K562 (cell line): ENCODE results near the gene MATN4. TPM values are rescaled to one million over a fixed set of nuclear protein-coding genes. Genes with fewer than 3 reads are reported as not detected.

Experiments used
- ARID2 ChIP-seq: fragments of 450-650 bp; IDR thresholded peaks from 2 replicates; pipeline ENCODE4 v1.6.1; 2017; ENCODE audit warnings: antibody characterized with exemption, mild to moderate bottlenecking
- ATF2 ChIP-seq: sonication (generic); formaldehyde crosslinking; IDR thresholded peaks from 2 replicates; pipeline ENCODE4 v1.8.1; 2022; ENCODE audit warnings: missing genetic modification reagents
- ATF6 ChIP-seq: sonication (generic); formaldehyde crosslinking; IDR thresholded peaks from 2 replicates; pipeline ENCODE4 v1.4.0; 2020; ENCODE audit warnings: mild to moderate bottlenecking, missing genetic modification reagents
- EHMT2 ChIP-seq: fragments of 450-650 bp; IDR thresholded peaks from 2 replicates; pipeline ENCODE4 v1.6.1; 2018; ENCODE audit warnings: antibody characterized with exemption
- ERF ChIP-seq: fragments of 450-650 bp; formaldehyde crosslinking; IDR thresholded peaks from 2 replicates; pipeline ENCODE4 v1.4.0; 2020; ENCODE audit warnings: mild to moderate bottlenecking, mixed read lengths
- KHSRP ChIP-seq: fragments of 450-650 bp; IDR thresholded peaks from 2 replicates; pipeline ENCODE4 v1.6.1; 2017
- MTA2 ChIP-seq: fragments of 450-650 bp; IDR thresholded peaks from 2 replicates; pipeline ENCODE4 v1.6.1; 2016; ENCODE audit warnings: low read depth
- NCOA2 ChIP-seq, 2 experiments: fragments of 450-650 bp; IDR thresholded peaks; 2 replicates each; pipeline ENCODE4 v1.6.1; 2018; ENCODE audit warnings: mild to moderate bottlenecking in 2 of 2, moderate library complexity in 1 of 2; ENCODE audit not compliant: partially characterized antibody in 2 of 2
- NFRKB ChIP-seq: fragments of 450-650 bp; IDR thresholded peaks from 2 replicates; pipeline ENCODE4 v1.6.1; 2016; ENCODE audit warnings: low read depth
- PHF8 ChIP-seq: fragments of 200-600 bp; sonication (generic); IDR thresholded peaks from 2 replicates; pipeline ENCODE4 v1.6.1; 2012; ENCODE audit warnings: mixed run types, mild to moderate bottlenecking, inconsistent platforms, low read length, moderate library complexity, borderline replicate concordance
- REST ChIP-seq, 2 experiments: fragments of 450-650 bp; formaldehyde crosslinking in 1 of 2; IDR thresholded peaks; 2 replicates each; pipeline versions ENCODE4 v1.4.0 to v1.6.1; 2014 to 2020; ENCODE audit warnings: mild to moderate bottlenecking in 2 of 2, borderline replicate concordance in 1 of 2, low read depth in 1 of 2
- TAF15 ChIP-seq: fragments of 200-400 bp; formaldehyde crosslinking; IDR thresholded peaks from 2 replicates; pipeline ENCODE4 v1.6.1; 2017; ENCODE audit warnings: mild to moderate bottlenecking, low read depth, low read length, moderate library complexity
- ZNF212 ChIP-seq: fragments of 450-650 bp; formaldehyde crosslinking; IDR thresholded peaks from 2 replicates; pipeline ENCODE4 v1.4.0; 2020; ENCODE audit warnings: mild to moderate bottlenecking
- ZNF263 ChIP-seq: sonication (generic); formaldehyde crosslinking; IDR thresholded peaks from 2 replicates; pipeline ENCODE4 v1.8.0; 2022; ENCODE audit warnings: mild to moderate bottlenecking, missing genetic modification reagents, borderline replicate concordance
- ZNF280A ChIP-seq: fragments of 450-650 bp; IDR thresholded peaks from 2 replicates; pipeline ENCODE4 v1.6.1; 2018; ENCODE audit warnings: mild to moderate bottlenecking, low read depth; ENCODE audit not compliant: partially characterized antibody
- ZNF445 ChIP-seq: fragments of 250-450 bp; sonication (Bioruptor Pico); IDR thresholded peaks from 2 replicates; pipeline ENCODE4 v1.4.0; 2020; ENCODE audit warnings: low read depth, mild to moderate bottlenecking, moderate library complexity
- ZNF764 ChIP-seq: fragments of 250-450 bp; sonication (Bioruptor Pico); IDR thresholded peaks from 2 replicates; pipeline ENCODE4 v1.4.0; 2020; ENCODE audit warnings: low read depth, mild to moderate bottlenecking, moderate library complexity
- polyA plus RNA-seq, 8 experiments: library from polyadenylated mRNA; depleted of rRNA in 4 of 8; stranded (reverse) in 5 of 8; unstranded in 3 of 8; fragments of >200 nt; fragmentation: Nextera tagmentation in 2 of 8; fragmentation: Illumina TruSeq in 1 of 8; extraction: Ambion mirVana in 2 of 8; extraction: Trizol in 1 of 8; gene quantifications; 2 replicates each; pipeline versions ENCODE4 v1.2.1 to v1.2.3, GENCODE V29; 2011 to 2014; ENCODE audit warnings: inconsistent platforms in 1 of 8, missing spikeins in 1 of 8
- total RNA-seq, 7 experiments: library from RNA; depleted of rRNA in 6 of 7; stranded (reverse); fragments of >200 nt in 6 of 7; fragmentation: Illumina TruSeq in 2 of 7; extraction: Trizol in 2 of 7; gene quantifications; 2 replicates each; pipeline versions ENCODE4 v1.2.1 to v1.2.3, GENCODE V29; 2011 to 2021; ENCODE audit warnings: low replicate concordance in 1 of 7

Gene MATN4
- total and polyA plus RNA-seq, 9 of the 15 experiments (the other 6 are each of a cell fraction or from before 2014, with no cell fraction given), result 0.09 TPM; not detected in 8

- TF ChIP-seq ATF6 (CRISPR knock-in tag) (no peak), ATF2 (CRISPR knock-in tag) (no peak), MTA2 (no peak), ARID2 (peak; percentile 94), ZNF445 (no peak), KHSRP (no peak), PHF8 (no peak), EHMT2 (no peak), ZNF212 (CRISPR knock-in tag) (no peak), NCOA2 (IDR thresholded peaks at IDR 0.05; ENCODE audit: partially characterized antibody in 2 of 2) (no peak), REST (IDR thresholded peaks at IDR 0.05; ENCODE audit: borderline replicate concordance) (peak; percentile 93), REST (CRISPR knock-in tag; IDR thresholded peaks at IDR 0.05; ENCODE audit: low read depth) (no peak), ZNF263 (no peak), NFRKB (no peak), ERF (CRISPR knock-in tag) (no peak), ZNF280A (no peak), ZNF764 (CRISPR knock-in tag) (no peak), TAF15 (no peak)
Observed at GRCh38 chr20:45322952-45323383, 14.9 kb upstream of the MATN4 start (continued).
